CD4-positive, alpha-beta T cell treated with Interleukin-15 for 4 hours (primary cell): ENCODE results near the gene CPED1.
"Not testable (repeated sequence)": the region's sequence is repeated elsewhere in the genome, so short reads cannot be mapped to it uniquely, and the experiment has no call there.

Source experiments
- DNase-seq: peaks from one replicate; pipeline ENCODE4 v3.0.0-alpha.2; 2020; ENCODE audit warnings: low spot score

CPED1 gene

DNA sequence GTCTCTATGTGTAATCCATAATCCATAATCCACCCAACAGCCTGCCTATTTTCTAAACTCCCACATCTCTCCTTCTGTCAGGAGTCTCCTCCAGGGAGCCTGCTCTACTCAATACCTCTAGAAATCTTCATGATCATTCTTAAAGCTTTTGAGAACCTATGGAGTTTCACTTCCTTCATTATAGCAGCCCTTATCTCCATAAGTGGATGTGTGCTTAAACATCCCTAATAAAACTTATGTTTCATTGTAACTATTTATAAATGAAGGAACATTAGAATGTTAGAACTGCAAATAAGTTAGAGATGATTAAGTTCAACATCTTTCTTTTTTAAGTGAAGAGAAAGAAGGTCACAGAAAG is 8.5 kb downstream of the CPED1 start:
- no peak for DNase-seq

- DNase-seq: no peak
Observed at GRCh38 chr7:120997882-120998474, 9.5 kb downstream of the CPED1 start.

- no peak for DNase-seq
Observed at GRCh38 chr7:120998520-120998919, 10.0 kb downstream of the CPED1 start.

- DNase-seq: no peak
Observed at GRCh38 chr7:120998996-120999565, 10.6 kb downstream of the CPED1 start.

- no peak for DNase-seq
Observed at GRCh38 chr7:121000081-121000983, 11.8 kb downstream of the CPED1 start.

DNA sequence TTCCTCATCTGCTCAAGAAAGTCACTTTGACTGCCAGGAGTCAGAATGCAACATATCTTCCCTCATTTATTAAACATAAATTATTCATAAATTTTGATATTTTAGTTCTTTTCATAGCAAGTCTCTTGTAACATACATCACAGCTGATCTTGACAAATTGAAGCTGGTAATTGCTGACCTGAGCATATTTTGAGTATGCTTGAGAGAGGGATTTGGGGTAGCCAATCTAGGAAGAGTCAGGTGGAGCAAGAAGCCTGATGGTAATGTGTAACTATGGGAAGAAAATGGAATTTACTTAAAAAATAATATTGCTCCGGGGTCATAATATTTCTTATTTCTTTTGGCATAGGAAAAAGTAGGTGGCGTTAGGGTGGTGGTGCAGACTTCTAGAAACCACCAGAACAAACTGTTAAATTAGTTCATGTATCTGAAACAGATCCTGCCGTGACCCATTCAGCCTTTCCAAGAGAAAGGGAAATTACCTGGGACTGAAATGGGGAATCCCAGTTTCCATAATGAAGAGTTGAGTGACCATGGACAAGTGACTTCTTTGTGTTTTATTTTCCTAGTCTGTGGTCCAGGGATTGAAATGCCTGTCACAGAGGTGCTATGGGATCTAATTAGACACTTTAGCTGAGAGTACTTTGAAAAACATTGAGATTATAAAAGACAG is 12.9 kb downstream of the CPED1 start:
- no peak for DNase-seq

DNA sequence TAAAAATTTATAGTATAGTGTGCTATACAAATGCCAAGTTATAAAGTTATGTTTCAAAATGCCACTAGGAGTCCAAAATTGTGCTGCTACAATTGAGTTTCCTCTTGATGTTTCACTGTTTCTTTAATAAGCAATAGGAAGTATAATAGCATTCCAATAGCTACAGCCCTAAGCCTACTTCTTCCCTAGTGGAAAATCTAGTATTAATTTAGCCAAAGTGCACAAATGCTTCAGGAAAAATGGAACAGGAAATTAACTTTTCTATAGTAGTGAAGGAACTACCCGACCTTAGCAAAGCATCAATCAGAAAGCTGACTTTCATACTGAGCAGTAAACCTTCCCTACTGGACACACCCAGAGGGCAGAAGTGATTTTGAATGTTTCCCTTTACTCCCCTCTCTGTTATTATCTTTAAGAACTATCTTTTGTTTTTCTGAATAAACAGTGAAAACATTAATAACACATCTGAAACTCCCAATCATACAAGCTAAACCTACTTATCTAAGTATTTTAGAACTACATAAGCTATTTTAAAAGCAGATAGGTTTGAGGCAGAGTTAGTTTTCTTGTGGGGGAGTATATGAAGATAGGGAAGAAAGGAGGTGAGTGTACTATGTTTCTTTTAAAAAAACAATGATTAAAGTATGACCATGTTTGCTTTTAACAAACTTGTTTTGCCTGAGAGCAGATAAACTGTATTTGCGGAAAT is 13.7 kb downstream of the CPED1 start:
- DNase-seq: no peak

DNA sequence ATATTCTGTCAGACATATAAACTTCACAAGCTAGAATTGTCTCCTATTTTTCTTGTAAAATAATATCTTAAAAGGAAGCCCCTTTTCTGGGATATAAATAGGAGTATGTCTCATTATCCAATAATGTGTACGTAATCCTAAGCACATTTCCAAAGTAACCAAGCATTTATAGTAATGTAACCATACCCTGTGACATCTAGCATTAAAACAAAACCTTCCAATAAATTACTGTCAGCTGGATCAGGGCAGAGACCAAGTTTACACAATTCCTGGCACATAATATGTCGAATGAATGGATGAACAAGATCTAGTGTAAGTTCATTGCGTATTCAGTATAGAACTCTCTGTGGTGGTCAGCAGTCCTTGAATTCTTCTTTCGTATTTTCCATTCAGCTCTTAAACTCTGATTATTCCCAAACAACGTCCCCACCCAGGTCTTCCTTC is 14.3 kb downstream of the CPED1 start:
- no peak for DNase-seq

DNA sequence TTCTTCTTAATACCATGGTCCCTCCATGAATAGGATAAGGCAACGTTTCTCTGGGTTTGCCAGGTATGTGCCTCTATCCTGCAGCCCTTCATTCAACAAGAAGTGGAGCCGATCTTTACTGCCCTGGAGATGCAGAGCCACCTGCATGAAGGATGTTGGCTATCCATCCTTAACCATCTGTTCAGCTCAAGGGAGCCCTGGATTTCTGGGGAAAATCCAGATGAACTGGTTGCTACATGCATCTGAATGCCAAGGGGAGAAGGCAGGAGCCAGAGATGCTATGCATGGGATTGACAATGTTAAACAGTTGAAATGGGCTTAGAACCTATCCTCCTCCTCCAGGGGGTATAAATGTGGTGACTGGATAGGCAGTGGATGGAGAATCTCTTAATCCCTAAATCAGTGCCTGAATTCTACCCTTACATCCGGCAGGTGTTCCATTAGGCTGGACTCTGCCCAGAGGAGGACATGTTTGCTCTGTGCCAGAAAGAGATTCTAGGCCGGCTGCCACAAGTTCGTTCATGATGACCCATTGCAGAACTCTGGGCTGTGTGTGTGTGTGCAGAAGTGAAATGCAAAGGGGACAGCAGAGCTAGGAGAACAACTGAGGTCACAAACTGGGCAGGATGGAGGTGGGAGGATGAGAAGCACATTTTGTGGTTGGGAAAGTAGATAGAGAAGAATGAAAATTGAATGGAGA is 15.6 kb downstream of the CPED1 start:
- DNase-seq: no peak

DNA sequence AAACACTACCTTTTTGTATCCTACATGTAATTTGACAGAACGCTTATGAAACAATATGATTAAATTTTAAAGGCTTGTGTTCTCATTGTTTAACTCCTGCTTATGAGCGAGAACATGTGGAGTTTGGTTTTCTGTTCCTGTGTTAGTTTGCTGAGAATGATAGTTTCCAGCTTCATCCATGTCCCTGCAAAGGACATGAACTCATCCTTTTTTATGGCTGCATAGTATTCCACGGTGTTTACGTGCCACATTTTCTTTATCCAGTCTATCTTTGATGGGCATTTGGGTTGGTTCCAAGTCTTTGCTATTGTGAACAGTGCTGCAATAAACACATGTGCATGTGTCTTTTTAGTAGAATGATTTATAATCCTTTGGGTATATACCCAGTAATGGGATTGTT is 16.5 kb downstream of the CPED1 start:
- not testable (repeated sequence) for DNase-seq

- no peak for DNase-seq
Observed at GRCh38 chr7:121005996-121006584, 17.6 kb downstream of the CPED1 start.

DNA sequence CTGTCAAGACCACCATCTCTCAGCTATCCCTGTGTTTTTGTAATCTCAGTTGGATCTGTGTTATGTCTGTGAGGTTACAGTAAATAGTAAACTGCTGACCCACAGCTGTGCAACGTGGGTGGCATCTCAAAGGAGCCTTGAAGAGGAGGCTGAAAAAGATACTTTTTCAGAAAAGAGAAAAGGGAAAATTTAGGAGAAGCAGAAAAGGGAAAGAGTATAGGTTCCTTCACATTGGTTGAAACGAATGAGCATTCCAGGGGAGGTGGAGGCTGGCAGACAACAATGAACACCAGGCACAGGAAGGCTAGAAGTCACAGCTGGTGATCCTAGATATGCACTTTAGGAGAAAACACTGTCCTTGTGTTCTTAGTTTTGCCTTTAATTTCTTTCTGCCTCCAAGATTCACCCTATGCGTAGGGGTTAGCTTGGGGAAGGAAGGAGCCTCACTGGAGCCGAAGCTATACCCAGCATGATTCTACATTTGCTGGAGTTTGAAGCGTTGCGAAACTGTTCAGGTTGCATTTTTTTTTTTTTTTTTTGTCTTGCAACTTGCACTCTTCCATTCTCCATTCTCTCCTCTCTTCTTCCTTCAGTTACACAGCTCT is 18.3 kb downstream of the CPED1 start:
- DNase-seq: no peak

- no peak for DNase-seq
Observed at GRCh38 chr7:121008816-121009215, 20.3 kb downstream of the CPED1 start.

- DNase-seq: no peak
Observed at GRCh38 chr7:121011401-121011800, 22.9 kb downstream of the CPED1 start.

- no peak for DNase-seq
Observed at GRCh38 chr7:121012170-121012874, 23.8 kb downstream of the CPED1 start.

DNA sequence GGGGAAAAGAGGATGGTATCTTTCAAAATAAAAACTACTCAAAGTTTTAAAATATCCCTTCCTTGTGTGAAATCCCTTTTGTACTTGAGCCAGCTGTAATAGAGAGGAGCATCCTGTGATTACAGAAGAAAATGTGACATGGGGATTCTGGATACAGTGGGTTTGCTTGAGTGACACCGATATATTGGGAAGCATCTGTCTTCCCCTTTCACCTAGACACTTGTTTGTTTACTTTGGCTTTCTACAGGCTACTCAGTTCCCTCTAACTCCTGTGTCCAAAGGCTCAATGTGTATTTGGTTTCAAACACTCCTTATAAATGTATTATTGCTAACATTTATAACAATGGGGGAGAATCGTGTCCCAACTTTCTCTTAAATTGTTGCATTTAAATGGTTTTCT is 24.4 kb downstream of the CPED1 start:
- DNase-seq: no peak

- no peak for DNase-seq
Observed at GRCh38 chr7:121015560-121015959, 27.0 kb downstream of the CPED1 start.

GRCh38 chr7:121016966-121017365 is 28.5 kb downstream of the CPED1 start:
- DNase-seq: no peak

DNA sequence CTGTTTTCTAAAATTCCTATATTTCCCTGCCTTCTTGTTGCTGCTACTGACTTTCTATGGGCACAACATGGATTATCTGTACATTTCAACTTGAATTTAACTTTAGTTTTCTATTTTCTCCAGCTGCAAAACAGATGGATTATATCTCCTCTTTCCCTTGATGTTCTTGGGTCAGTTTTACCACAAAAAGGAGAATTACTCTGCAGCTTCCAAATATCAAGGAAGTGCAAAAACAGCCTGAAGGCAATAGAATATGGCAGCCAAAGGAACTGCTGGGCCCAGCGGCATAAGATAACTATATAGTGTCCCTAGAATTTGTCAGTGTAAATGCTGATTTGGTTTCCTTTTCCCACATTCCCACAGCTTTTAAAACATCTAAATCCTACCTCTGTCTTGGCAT is 29.1 kb downstream of the CPED1 start:
- DNase-seq: no peak

DNA sequence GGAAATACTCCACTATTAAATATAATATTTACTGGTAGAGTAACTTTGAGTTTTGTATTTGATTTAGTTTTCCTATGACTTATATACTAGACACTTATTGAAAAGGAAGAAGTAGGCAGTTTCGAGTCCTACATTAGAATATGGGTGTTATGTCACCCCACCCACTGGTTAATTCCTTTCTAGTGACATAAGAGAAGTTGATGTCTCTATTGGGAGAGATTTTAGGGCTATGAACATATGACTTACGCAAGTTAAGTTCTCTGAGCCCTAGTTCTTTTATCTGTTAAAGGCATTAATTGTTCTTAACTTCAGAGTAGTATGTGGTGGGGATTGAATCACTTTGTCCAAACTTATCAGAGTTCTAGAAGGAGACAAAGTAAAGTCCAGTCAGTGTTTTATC is 30.5 kb downstream of the CPED1 start:
- DNase-seq: no peak
